DOHH2 (cell line): Measurements from ENCODE around the gene OSBPL9.

Experiments used
- EZH2phosphoT487 ChIP-seq: fragments of 200-600 bp; sonication (generic); IDR thresholded peaks from 2 replicates; pipeline ENCODE4 v1.6.1; 2017; ENCODE audit warnings: borderline replicate concordance, mild to moderate bottlenecking, antibody characterized with exemption, low read length, moderate library complexity, mixed read lengths
- TF ChIP-seq, protein P1 (sequence below): fragments of 200-600 bp; sonication (generic); IDR thresholded peaks from one replicate; pipeline ENCODE4 v1.5.1; 2014; ENCODE audit warnings: antibody characterized with exemption, mild to moderate bottlenecking, low read depth, low read length; ENCODE audit not compliant: poor library complexity, severe bottlenecking

- TF ChIP-seq, protein P1, sequence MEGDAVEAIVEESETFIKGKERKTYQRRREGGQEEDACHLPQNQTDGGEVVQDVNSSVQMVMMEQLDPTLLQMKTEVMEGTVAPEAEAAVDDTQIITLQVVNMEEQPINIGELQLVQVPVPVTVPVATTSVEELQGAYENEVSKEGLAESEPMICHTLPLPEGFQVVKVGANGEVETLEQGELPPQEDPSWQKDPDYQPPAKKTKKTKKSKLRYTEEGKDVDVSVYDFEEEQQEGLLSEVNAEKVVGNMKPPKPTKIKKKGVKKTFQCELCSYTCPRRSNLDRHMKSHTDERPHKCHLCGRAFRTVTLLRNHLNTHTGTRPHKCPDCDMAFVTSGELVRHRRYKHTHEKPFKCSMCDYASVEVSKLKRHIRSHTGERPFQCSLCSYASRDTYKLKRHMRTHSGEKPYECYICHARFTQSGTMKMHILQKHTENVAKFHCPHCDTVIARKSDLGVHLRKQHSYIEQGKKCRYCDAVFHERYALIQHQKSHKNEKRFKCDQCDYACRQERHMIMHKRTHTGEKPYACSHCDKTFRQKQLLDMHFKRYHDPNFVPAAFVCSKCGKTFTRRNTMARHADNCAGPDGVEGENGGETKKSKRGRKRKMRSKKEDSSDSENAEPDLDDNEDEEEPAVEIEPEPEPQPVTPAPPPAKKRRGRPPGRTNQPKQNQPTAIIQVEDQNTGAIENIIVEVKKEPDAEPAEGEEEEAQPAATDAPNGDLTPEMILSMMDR: no peak
- no peak for TF ChIP-seq EZH2phosphoT487
Observed at GRCh38 chr1:51660580-51660979, 43.7 kb downstream of the OSBPL9 start.
